Tibial nerve (tissue), 4 donors: ENCODE data around the gene ZNF557.
"Not testable (repeated sequence)": the region's sequence is repeated elsewhere in the genome, so short reads cannot be mapped to it uniquely, and the experiment has no call there.

ENCODE experiments used
- CTCF ChIP-seq, 5 experiments: fragments of 200-600 bp in 3 of 5; fragments of 450-650 bp in 2 of 5; sonication (generic) in 3 of 5; IDR thresholded peaks; one replicate each; pipeline ENCODE4 v1.5.1; 2016 to 2019; ENCODE audit warnings: antibody characterized with exemption in 5 of 5, mild to moderate bottlenecking in 3 of 5, moderate library complexity in 2 of 5
- EP300 ChIP-seq, 2 donors: sonication (generic); formaldehyde crosslinking; IDR thresholded peaks; one replicate each; pipeline ENCODE4 v1.6.1; 2017; ENCODE audit warnings: antibody characterized with exemption in 2 of 2, mild to moderate bottlenecking in 1 of 2
- POLR2A ChIP-seq, 2 donors: fragments of 450-650 bp; IDR thresholded peaks; one replicate each; pipeline ENCODE4 v1.6.1; 2017; ENCODE audit warnings: antibody characterized with exemption in 2 of 2, mild to moderate bottlenecking in 2 of 2, moderate library complexity in 2 of 2

GRCh38 chr19:7051421-7051820, 18.1 kb upstream of the ZNF557 start:
- TF ChIP-seq CTCF, EP300, POLR2A (IDR thresholded peaks at IDR 0.05): not testable (repeated sequence)
